ENCODE results near the gene ANKH. TPM values are rescaled to one million over a fixed set of nuclear protein-coding genes. Genes with fewer than 3 reads are reported as not detected.

The ANKH gene
- total RNA-seq, 1 donor from 2014 or later, result 30.9 TPM

DNA sequence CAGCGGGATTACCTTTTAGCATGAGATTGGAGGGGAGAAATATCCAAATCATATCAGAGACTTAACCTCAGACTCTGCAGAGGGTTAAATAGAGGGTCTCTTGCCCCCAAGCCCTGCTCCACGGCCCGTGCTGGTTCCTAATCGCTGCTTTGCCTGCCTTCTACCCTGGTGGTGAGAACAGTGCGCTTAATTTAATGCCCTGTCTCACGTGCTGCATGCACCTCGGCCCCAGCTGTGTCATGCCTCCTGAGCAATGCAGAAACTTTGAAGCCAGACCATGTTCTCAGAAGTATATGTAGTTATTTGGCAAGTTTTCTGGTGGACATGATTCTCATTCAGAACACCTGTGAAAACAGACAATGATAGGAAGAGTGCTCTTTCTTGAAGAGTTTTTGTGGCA, 205.6 kb downstream of the ANKH start:
- intact Hi-C loops (cut with DNase I), result no loop called here
- DNase-seq (ENCODE audit: extremely low spot score in 2 of 2), result no peak
- H3K4me1 ChIP-seq, result peaks cover 66% of the 10 kb centered on the region
- peak overlapping the region; percentile 80 to 92 for H3K4me3 ChIP-seq
- no peaks in the 10 kb centered on the region for H3K27me3 ChIP-seq
- no peaks in the 10 kb centered on the region for H3K36me3 ChIP-seq
- peak overlapping the region; percentile 97 for H3K27ac ChIP-seq
- TF ChIP-seq POLR2A (IDR thresholded peaks at IDR 0.05), result no peak
- no peak for TF ChIP-seq POLR2AphosphoS5 (IDR thresholded peaks at IDR 0.05; ENCODE audit: insufficient read depth in 1 of 2, low read depth in 1 of 2)
- no peak for TF ChIP-seq CTCF (IDR thresholded peaks at IDR 0.05)
- H3K9me3 ChIP-seq, result no peaks in the 10 kb centered on the region

DNA sequence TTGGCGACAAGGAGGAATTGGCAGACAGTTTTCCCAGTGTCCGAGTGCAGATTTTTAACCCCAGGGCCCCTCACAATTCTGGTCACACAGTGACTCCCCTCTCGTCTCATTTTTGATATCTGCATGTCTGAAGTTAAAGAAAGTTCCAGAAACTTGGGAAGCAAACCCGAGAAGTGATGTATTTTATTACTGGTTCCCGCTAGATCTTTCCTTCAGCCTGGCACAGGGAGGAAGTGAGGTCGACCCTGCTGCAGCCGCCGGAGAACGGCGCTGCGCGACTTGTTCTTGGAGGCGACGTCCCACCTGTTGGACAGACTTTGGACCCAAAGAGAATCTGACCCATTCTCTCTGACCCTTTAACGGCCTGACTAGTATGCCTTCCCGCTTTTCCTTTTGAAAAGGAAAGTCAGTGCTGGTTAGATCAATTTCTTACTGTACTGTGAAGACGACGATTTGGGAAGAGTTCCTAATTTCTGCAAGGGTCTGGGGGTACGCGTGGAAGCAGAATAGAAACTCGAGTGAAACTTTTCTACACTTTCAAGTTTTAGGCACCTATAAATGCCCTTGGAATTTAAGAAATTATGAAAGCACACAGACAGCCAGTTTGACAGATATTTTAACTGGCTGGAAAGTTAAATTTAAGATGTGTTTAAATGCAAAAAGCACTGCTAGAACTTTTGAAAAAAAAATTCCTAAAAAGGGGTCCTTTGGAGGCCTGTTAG, 206.3 kb downstream of the ANKH start:
- no peaks in the 10 kb centered on the region for H3K36me3 ChIP-seq
- H3K4me3 ChIP-seq, result peak overlapping the region; percentile 80 to 92
- H3K27ac ChIP-seq, result peak overlapping the region; percentile 97
- no peaks in the 10 kb centered on the region for H3K27me3 ChIP-seq
- no peak for DNase-seq (ENCODE audit: extremely low spot score in 2 of 2)
- peaks cover 59% of the 10 kb centered on the region for H3K4me1 ChIP-seq
- intact Hi-C loops (cut with DNase I), result no loop called here
- TF ChIP-seq CTCF (IDR thresholded peaks at IDR 0.05) (no peak), POLR2AphosphoS5 (IDR thresholded peaks at IDR 0.05; ENCODE audit: insufficient read depth in 1 of 2, low read depth in 1 of 2) (no peak), POLR2A (IDR thresholded peaks at IDR 0.05) (no peak)
- H3K9me3 ChIP-seq, result no peaks in the 10 kb centered on the region

DNA sequence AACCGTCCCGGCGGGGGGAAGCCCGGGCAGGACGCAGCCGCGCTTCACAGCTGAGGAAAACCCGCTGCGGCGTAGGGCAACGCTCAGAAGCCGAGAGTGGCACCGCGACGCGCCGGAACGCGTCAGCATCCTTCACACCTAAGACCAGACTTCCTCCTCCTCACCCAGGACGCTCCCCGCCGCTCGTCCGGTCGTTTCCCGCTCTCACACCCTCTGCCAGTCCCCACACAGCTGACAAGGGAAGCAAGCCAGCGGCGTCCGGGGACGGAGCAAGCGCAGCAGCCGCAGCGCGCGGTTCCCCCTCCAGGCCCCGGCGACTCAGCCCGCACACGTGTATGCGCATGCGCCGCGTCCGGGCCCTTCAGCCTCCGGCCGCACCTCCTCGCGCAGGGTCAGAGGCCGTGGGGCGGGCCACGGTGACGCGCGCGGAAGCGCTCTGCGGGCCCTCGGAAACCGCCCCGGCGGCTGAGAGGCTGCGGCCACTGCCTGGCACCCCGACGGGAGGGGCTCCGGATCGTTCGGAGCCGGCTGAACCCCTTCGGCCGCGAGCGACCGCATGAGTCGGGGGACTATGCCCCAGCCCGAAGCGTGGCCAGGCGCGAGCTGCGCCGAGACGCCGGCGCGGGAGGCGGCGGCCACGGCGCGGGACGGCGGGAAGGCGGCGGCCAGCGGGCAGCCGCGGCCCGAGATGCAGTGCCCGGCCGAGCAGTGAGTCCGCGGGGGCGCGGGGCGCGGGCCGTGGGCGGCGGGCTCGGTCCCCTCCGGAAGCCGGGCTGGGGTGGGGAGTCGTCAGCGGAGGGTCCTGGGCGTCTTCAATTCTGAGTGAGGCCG, 207.1 kb downstream of the ANKH start, which contains the start of gene OTULIN:
Gene OTULIN, plus strand, starts transcription at position 449 of the 831 bp plus-strand sequence. Its CDS starts 108 bp downstream, at position 557.
- H3K4me3 ChIP-seq, result peak within 1 kb of the TSS; percentile 80 to 92
- peak within 1 kb of the TSS; percentile 97 for H3K27ac ChIP-seq
- no peaks in the 10 kb centered on the region for H3K27me3 ChIP-seq
- intact Hi-C loops (cut with DNase I), result no loop called here
- H3K4me1 ChIP-seq, result peaks cover 53% of the 10 kb centered on the region
- no peaks in the 10 kb centered on the region for H3K36me3 ChIP-seq
- DNase-seq (ENCODE audit: extremely low spot score in 2 of 2), result peak in 1 of 2 donors; percentile 95
- TF ChIP-seq POLR2AphosphoS5 (IDR thresholded peaks at IDR 0.05; ENCODE audit: insufficient read depth in 1 of 2, low read depth in 1 of 2), result peak; percentile 46 to 95
- peak in 1 of 2 donors; percentile 86 for TF ChIP-seq POLR2A (IDR thresholded peaks at IDR 0.05)
- no peak for TF ChIP-seq CTCF (IDR thresholded peaks at IDR 0.05)
- H3K9me3 ChIP-seq, result no peaks in the 10 kb centered on the region

DNA sequence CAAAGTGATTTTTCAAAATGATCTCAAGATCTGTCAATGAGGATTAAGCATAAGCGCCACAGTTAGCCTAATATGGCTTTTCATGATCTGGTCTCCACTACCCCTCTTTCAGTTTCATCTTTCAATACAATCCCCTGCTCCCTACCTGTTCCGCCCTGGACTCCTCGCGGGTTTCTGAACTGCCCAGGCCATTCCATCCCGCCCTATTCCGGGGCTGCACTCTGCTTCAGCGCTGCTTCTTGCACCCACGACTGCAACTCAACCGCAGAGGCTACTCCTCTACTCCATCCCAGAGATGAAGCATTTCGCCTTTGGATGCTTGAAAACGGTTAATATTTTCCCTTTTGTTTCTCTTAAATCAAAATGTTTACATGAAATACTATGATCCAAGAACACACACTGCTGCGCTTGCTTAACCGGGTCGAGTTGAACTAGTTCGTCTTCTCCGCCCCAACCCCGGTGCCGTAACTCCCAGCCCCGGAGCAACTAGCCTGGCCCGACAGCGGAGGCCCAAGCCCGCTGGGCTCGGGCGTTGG, 207.8 kb downstream of the ANKH start:
- Histone ChIP-seq H3K4me1 (peaks cover 47% of the 10 kb centered on the region), H3K27ac (peak overlapping the region; percentile 97), H3K9me3 (no peaks in the 10 kb centered on the region), H3K4me3 (peak overlapping the region; percentile 80 to 92), H3K36me3 (no peaks in the 10 kb centered on the region), H3K27me3 (no peaks in the 10 kb centered on the region)
- no peak for TF ChIP-seq CTCF (IDR thresholded peaks at IDR 0.05)
- TF ChIP-seq POLR2AphosphoS5 (IDR thresholded peaks at IDR 0.05; ENCODE audit: insufficient read depth in 1 of 2, low read depth in 1 of 2), result no peak
- TF ChIP-seq POLR2A (IDR thresholded peaks at IDR 0.05), result no peak
- intact Hi-C loops (cut with DNase I), result no loop called here
- DNase-seq (ENCODE audit: extremely low spot score in 2 of 2), result no peak
